IPS-18c (cell line): ENCODE results near the gene STAP2.
"Not testable (repeated sequence)": the region's sequence is repeated elsewhere in the genome, so short reads cannot be mapped to it uniquely, and the experiment has no call there.

Experiments
- H3K4me3 ChIP-seq: 2 replicates; pipeline ENCODE4 v1.7.0; 2013; ENCODE audit warnings: low read depth, mild to moderate bottlenecking, low read length, moderate library complexity; ENCODE audit not compliant: insufficient read depth
- H3K9me3 ChIP-seq: one replicate; pipeline ENCODE4 v1.6.1; 2013; ENCODE audit warnings: mild to moderate bottlenecking, low read length, moderate library complexity; ENCODE audit not compliant: control insufficient read depth, insufficient read depth

Gene STAP2

GRCh38 chr19:4361152-4362046 lies 22.8 kb upstream of the STAP2 start:
- Histone ChIP-seq H3K9me3 (no peaks in the 10 kb centered on the region), H3K4me3 (no peak overlapping the region)

GRCh38 chr19:4360641-4361151 lies 22.1 kb upstream of the STAP2 start:
- no peak overlapping the region for H3K4me3 ChIP-seq
- no peaks in the 10 kb centered on the region for H3K9me3 ChIP-seq

- no peak overlapping the region for H3K4me3 ChIP-seq
- no peaks in the 10 kb centered on the region for H3K9me3 ChIP-seq
Measured at GRCh38 chr19:4360081-4360569, 21.5 kb upstream of the STAP2 start.

GRCh38 chr19:4359627-4360000 lies 21.0 kb upstream of the STAP2 start:
- no peaks in the 10 kb centered on the region for H3K9me3 ChIP-seq

GRCh38 chr19:4358709-4359626 lies 20.3 kb upstream of the STAP2 start:
- Histone ChIP-seq H3K4me3 (no peak overlapping the region), H3K9me3 (no peaks in the 10 kb centered on the region)

More at GRCh38 chr19:4359627-4360000, 21.0 kb upstream of the STAP2 start:
- H3K4me3 ChIP-seq: no peak overlapping the region

- Histone ChIP-seq H3K4me3 (no peak overlapping the region), H3K9me3 (no peaks in the 10 kb centered on the region)
Measured at GRCh38 chr19:4357921-4358326, 19.3 kb upstream of the STAP2 start.

- H3K4me3 ChIP-seq: no peak overlapping the region
Measured at GRCh38 chr19:4357095-4357797, 18.6 kb upstream of the STAP2 start.

GRCh38 chr19:4354897-4355296 lies 16.3 kb upstream of the STAP2 start:
- Histone ChIP-seq H3K9me3 (no peaks in the 10 kb centered on the region), H3K4me3 (no peak overlapping the region)

More at GRCh38 chr19:4357095-4357797, 18.6 kb upstream of the STAP2 start:
- no peaks in the 10 kb centered on the region for H3K9me3 ChIP-seq

- Histone ChIP-seq H3K9me3 (no peaks in the 10 kb centered on the region), H3K4me3 (no peak overlapping the region)
Measured at GRCh38 chr19:4354282-4354681, 15.7 kb upstream of the STAP2 start.

GRCh38 chr19:4352701-4353121 lies 14.1 kb upstream of the STAP2 start:
- H3K9me3 ChIP-seq: no peaks in the 10 kb centered on the region
- no peak overlapping the region for H3K4me3 ChIP-seq

- H3K4me3 ChIP-seq: no peak overlapping the region
Measured at GRCh38 chr19:4350726-4351125, 12.1 kb upstream of the STAP2 start.

GRCh38 chr19:4350111-4350510 lies 11.5 kb upstream of the STAP2 start:
- Histone ChIP-seq H3K4me3 (no peak overlapping the region), H3K9me3 (no peaks in the 10 kb centered on the region)

More at GRCh38 chr19:4350726-4351125, 12.1 kb upstream of the STAP2 start:
- no peaks in the 10 kb centered on the region for H3K9me3 ChIP-seq

GRCh38 chr19:4349225-4349624 lies 10.6 kb upstream of the STAP2 start:
- H3K4me3 ChIP-seq, H3K9me3 ChIP-seq: not testable (repeated sequence)

GRCh38 chr19:4347521-4347920 lies 8.9 kb upstream of the STAP2 start:
- Histone ChIP-seq H3K4me3 (no peak overlapping the region), H3K9me3 (no peaks in the 10 kb centered on the region)

- Histone ChIP-seq H3K4me3 (no peak overlapping the region), H3K9me3 (no peaks in the 10 kb centered on the region)
Measured at GRCh38 chr19:4346020-4346383, 7.4 kb upstream of the STAP2 start.

GRCh38 chr19:4345342-4346019 lies 6.9 kb upstream of the STAP2 start:
- Histone ChIP-seq H3K4me3 (no peak overlapping the region), H3K9me3 (no peaks in the 10 kb centered on the region)
